Measurements from ENCODE around the gene IFFO2. TPM values are rescaled to one million over a fixed set of nuclear protein-coding genes. Genes with fewer than 3 reads are reported as not detected.
A peak's percentile ranks its signal among the peaks of the same experiment; 100 is the strongest.

IFFO2 gene
- total and polyA plus RNA-seq, 4 donors, result 7.6 to 18.9 (median 8.3) TPM

- H3K36me3 ChIP-seq (ENCODE audit: control insufficient read depth in 4 of 4, insufficient read depth in 4 of 4, low read length in 4 of 4), result peaks cover 0 to 5% (median 0%) of the 10 kb centered on the region in 4 donors
- no peak for TF ChIP-seq CTCF (IDR thresholded peaks at IDR 0.05; ENCODE audit: control extremely low read depth, extremely low read depth)
- H3K9ac ChIP-seq (ENCODE audit: insufficient read depth in 1 of 2, low read length in 2 of 2), result no peak overlapping the region
- WGBS, 2 donors, result 80 to 85% methylated on average over 7 of the region's 7 CpGs
- H3K27me3 ChIP-seq (ENCODE audit: control insufficient read depth in 3 of 3, insufficient read depth in 3 of 3, low read length in 2 of 3), result no peaks in the 10 kb centered on the region
- ATAC-seq (ENCODE audit: insufficient read depth, low FRiP score) (no peak), DNase-seq (peak in 1 of 3 donors; percentile 11)
- H3K9me3 ChIP-seq (ENCODE audit: control insufficient read depth in 4 of 4, insufficient read depth in 3 of 4, low read length in 3 of 4), result no peaks in the 10 kb centered on the region
- H3K4me3 ChIP-seq, result no peak overlapping the region
- peaks cover 2 to 54% (median 36%) of the 10 kb centered on the region in 5 donors for H3K4me1 ChIP-seq (ENCODE audit: control insufficient read depth in 5 of 5, insufficient read depth in 5 of 5, low read length in 5 of 5)
- no peak overlapping the region for H3K27ac ChIP-seq (ENCODE audit: low read depth in 1 of 2, low read length in 1 of 2)
Measured at GRCh38 chr1:18939398-18940302, 16.8 kb downstream of the IFFO2 start.

- DNase-seq (peak in 1 of 3 donors; percentile 20), ATAC-seq (ENCODE audit: insufficient read depth, low FRiP score) (no peak)
- no peak overlapping the region for H3K4me3 ChIP-seq
- peaks cover 2 to 44% (median 34%) of the 10 kb centered on the region in 5 donors for H3K4me1 ChIP-seq (ENCODE audit: control insufficient read depth in 5 of 5, insufficient read depth in 5 of 5, low read length in 5 of 5)
- TF ChIP-seq CTCF (IDR thresholded peaks at IDR 0.05; ENCODE audit: control extremely low read depth, extremely low read depth), result no peak
- H3K9ac ChIP-seq (ENCODE audit: insufficient read depth in 1 of 2, low read length in 2 of 2), result no peak overlapping the region
- H3K27me3 ChIP-seq (ENCODE audit: control insufficient read depth in 3 of 3, insufficient read depth in 3 of 3, low read length in 2 of 3), result no peaks in the 10 kb centered on the region
- WGBS, 2 donors, result 68 to 79% methylated on average over 2 of the region's 2 CpGs
- no peaks in the 10 kb centered on the region for H3K9me3 ChIP-seq (ENCODE audit: control insufficient read depth in 4 of 4, insufficient read depth in 3 of 4, low read length in 3 of 4)
- peaks cover 0 to 5% (median 0%) of the 10 kb centered on the region in 4 donors for H3K36me3 ChIP-seq (ENCODE audit: control insufficient read depth in 4 of 4, insufficient read depth in 4 of 4, low read length in 4 of 4)
- H3K27ac ChIP-seq (ENCODE audit: low read depth in 1 of 2, low read length in 1 of 2), result no peak overlapping the region
Measured at GRCh38 chr1:18938707-18939070, 17.8 kb downstream of the IFFO2 start.

GRCh38 chr1:18938008-18938706 is 18.3 kb downstream of the IFFO2 start:
- Histone ChIP-seq H3K36me3 (ENCODE audit: control insufficient read depth in 4 of 4, insufficient read depth in 4 of 4, low read length in 4 of 4) (peaks cover 0 to 2% (median 0%) of the 10 kb centered on the region in 4 donors), H3K9me3 (ENCODE audit: control insufficient read depth in 4 of 4, insufficient read depth in 3 of 4, low read length in 3 of 4) (no peaks in the 10 kb centered on the region), H3K4me3 (no peak overlapping the region), H3K27ac (ENCODE audit: low read depth in 1 of 2, low read length in 1 of 2) (no peak overlapping the region), H3K4me1 (ENCODE audit: control insufficient read depth in 5 of 5, insufficient read depth in 5 of 5, low read length in 5 of 5) (peaks cover 2 to 44% (median 34%) of the 10 kb centered on the region in 5 donors), H3K9ac (ENCODE audit: insufficient read depth in 1 of 2, low read length in 2 of 2) (no peak overlapping the region), H3K27me3 (ENCODE audit: control insufficient read depth in 3 of 3, insufficient read depth in 3 of 3, low read length in 2 of 3) (no peaks in the 10 kb centered on the region)
- WGBS, 2 donors, result 90% methylated on average over 14 of the region's 14 CpGs
- no peak for TF ChIP-seq CTCF (IDR thresholded peaks at IDR 0.05; ENCODE audit: control extremely low read depth, extremely low read depth)
- no peak for ATAC-seq (ENCODE audit: insufficient read depth, low FRiP score)
- no peak for DNase-seq

All from lung (tissue), 12 donors.